HFF-Myc (cell line): ENCODE data around the gene RPTN.

Experiments used
- DNase-seq: peaks from one replicate; pipeline ENCODE4 v3.0.0-alpha.2; 2011; ENCODE audit warnings: low read depth; ENCODE audit errors: extremely low read depth
- H3K4me3 ChIP-seq: replicated peaks from 2 replicates; pipeline ENCODE4 v1.5.1; 2011; ENCODE audit warnings: low read depth, mild to moderate bottlenecking, control low read depth, low read length
- CTCF ChIP-seq: IDR thresholded peaks from 2 replicates; pipeline ENCODE4 v1.5.1; 2012; ENCODE audit warnings: mild to moderate bottlenecking, low read depth, low read length, control low read depth; ENCODE audit errors: missing control alignments

RPTN gene

GRCh38 chr1:152189657-152190442 is 30.8 kb upstream of the RPTN start:
- peak; percentile 68 for TF ChIP-seq CTCF
- DNase-seq = peak; percentile 16
- H3K4me3 ChIP-seq = no peak overlapping the region

GRCh38 chr1:152188673-152189591 is 29.9 kb upstream of the RPTN start:
- peak overlapping the region; percentile 27 for H3K4me3 ChIP-seq
- DNase-seq = no peak
- TF ChIP-seq CTCF = peak; percentile 80

- H3K4me3 ChIP-seq = no peak overlapping the region
- no peak for DNase-seq
- no peak for TF ChIP-seq CTCF
Measured at GRCh38 chr1:152186556-152187285, 27.7 kb upstream of the RPTN start.

GRCh38 chr1:152185544-152186391 is 26.7 kb upstream of the RPTN start:
- TF ChIP-seq CTCF = peak; percentile 75
- H3K4me3 ChIP-seq = no peak overlapping the region
- peak; percentile 38 for DNase-seq

GRCh38 chr1:152182944-152183361 is 23.9 kb upstream of the RPTN start:
- DNase-seq = no peak
- TF ChIP-seq CTCF = no peak
- no peak overlapping the region for H3K4me3 ChIP-seq

- peak; percentile 33 for TF ChIP-seq CTCF
- H3K4me3 ChIP-seq = no peak overlapping the region
- DNase-seq = no peak
Measured at GRCh38 chr1:152182431-152182830, 23.4 kb upstream of the RPTN start.
